Prostate gland (tissue), 2 donors: ENCODE results near the gene IFNLR1. TPM values are rescaled to one million over a fixed set of nuclear protein-coding genes. Genes with fewer than 3 reads are reported as not detected.

Source experiments
- DNase-seq: peaks from one replicate; pipeline ENCODE4 v3.0.0-alpha.2; 2019; ENCODE audit warnings: low spot score
- H3K27ac ChIP-seq, 2 donors: fragments of 200-600 bp; sonication (generic); 2 replicates each; pipeline ENCODE4 v1.5.1; 2017 to 2019
- H3K27me3 ChIP-seq: fragments of 200-600 bp; sonication (generic); replicated peaks from 2 replicates; pipeline ENCODE4 v1.5.1; 2019; ENCODE audit not compliant: insufficient read depth
- H3K36me3 ChIP-seq, 2 donors: fragments of 200-600 bp; sonication (generic); 1 replicate in 1 of 2; 2 replicates in 1 of 2; pipeline versions ENCODE4 v1.5.1 to v1.8.1; 2017 to 2019
- H3K4me1 ChIP-seq: fragments of 200-600 bp; sonication (generic); replicated peaks from 2 replicates; pipeline ENCODE4 v1.5.1; 2019
- H3K4me3 ChIP-seq, 2 donors: fragments of 200-600 bp; sonication (generic); 2 replicates each; pipeline ENCODE4 v1.5.1; 2017 to 2019
- H3K9me3 ChIP-seq: fragments of 200-600 bp; sonication (generic); 2 replicates; pipeline ENCODE4 v1.5.1; 2017
- CTCF ChIP-seq, 4 experiments: fragments of 200-600 bp in 2 of 4; fragments of 450-650 bp in 2 of 4; sonication (generic) in 2 of 4; IDR thresholded peaks; 1 replicate in 3 of 4; 2 replicates in 1 of 4; pipeline ENCODE4 v1.5.1; 2016 to 2019; ENCODE audit warnings: antibody characterized with exemption in 4 of 4, mild to moderate bottlenecking in 2 of 4, moderate library complexity in 2 of 4
- POLR2A ChIP-seq: fragments of 450-650 bp; IDR thresholded peaks from one replicate; pipeline ENCODE4 v1.6.1; 2016; ENCODE audit warnings: antibody characterized with exemption, mild to moderate bottlenecking
- POLR2AphosphoS5 ChIP-seq: sonication (generic); formaldehyde crosslinking; IDR thresholded peaks from one replicate; pipeline ENCODE4 v1.6.1; 2017; ENCODE audit warnings: antibody characterized with exemption
- WGBS: methylation state at CpG from one replicate; pipeline ENCODE4 v1.1.5; 2018; 5-methylcytosine and 5-hydroxymethylcytosine counted together
- intact Hi-C: fragments of 100-400 bp; cut with DNase I; formaldehyde crosslinking; loops from one replicate; pipeline ENCODE4 v1.14.2; 2022
- total RNA-seq, 2 donors: library from RNA; depleted of rRNA; stranded (reverse); fragments of >200 nt; gene quantifications; one replicate each; pipeline ENCODE4 v1.1.0, GENCODE V29; 2016

The IFNLR1 gene
- total RNA-seq, 2 donors from 2014 or later = 6.6 to 9.2 TPM

- DNase-seq = no peak
- WGBS = 95% methylated on average over 5 of the region's 5 CpGs
- H3K9me3 ChIP-seq = no peaks in the 10 kb centered on the region
Measured at GRCh38 chr1:24172598-24172997, 14.5 kb downstream of the IFNLR1 start.

GRCh38 chr1:24169286-24169685 lies 17.8 kb downstream of the IFNLR1 start:
- Histone ChIP-seq H3K27ac (no peak overlapping the region), H3K4me1 (no peaks in the 10 kb centered on the region), H3K27me3 (no peaks in the 10 kb centered on the region), H3K9me3 (no peaks in the 10 kb centered on the region), H3K4me3 (no peak overlapping the region), H3K36me3 (no peaks in the 10 kb centered on the region)
- 92% methylated on average over 12 of the region's 12 CpGs for WGBS
- intact Hi-C loops = no loop called here
- TF ChIP-seq POLR2A = no peak
- no peak for TF ChIP-seq CTCF (IDR thresholded peaks at IDR 0.05)
- no peak for TF ChIP-seq POLR2AphosphoS5
- no peak for DNase-seq

More at GRCh38 chr1:24172598-24172997, 14.5 kb downstream of the IFNLR1 start:
- H3K36me3 ChIP-seq = no peaks in the 10 kb centered on the region
- no peaks in the 10 kb centered on the region for H3K27me3 ChIP-seq
- intact Hi-C loops = no loop called here
- no peak overlapping the region for H3K27ac ChIP-seq
- no peaks in the 10 kb centered on the region for H3K4me1 ChIP-seq
- no peak overlapping the region for H3K4me3 ChIP-seq
- TF ChIP-seq POLR2AphosphoS5 (no peak), CTCF (IDR thresholded peaks at IDR 0.05) (no peak), POLR2A (no peak)

- H3K4me3 ChIP-seq = no peak overlapping the region
- intact Hi-C loops = no loop called here
- H3K36me3 ChIP-seq = no peaks in the 10 kb centered on the region
- H3K27me3 ChIP-seq = no peaks in the 10 kb centered on the region
- H3K4me1 ChIP-seq = no peaks in the 10 kb centered on the region
- TF ChIP-seq CTCF (IDR thresholded peaks at IDR 0.05) = no peak
- no peak for TF ChIP-seq POLR2AphosphoS5
- no peak for TF ChIP-seq POLR2A
- no peaks in the 10 kb centered on the region for H3K9me3 ChIP-seq
- no peak for DNase-seq
- H3K27ac ChIP-seq = no peak overlapping the region
- 91% methylated on average over 7 of the region's 7 CpGs for WGBS
Measured at GRCh38 chr1:24168245-24168644, 18.8 kb downstream of the IFNLR1 start.

GRCh38 chr1:24167008-24167407 lies 20.1 kb downstream of the IFNLR1 start:
- H3K4me1 ChIP-seq = no peaks in the 10 kb centered on the region
- no peak overlapping the region for H3K27ac ChIP-seq
- WGBS = 64% methylated on average over 4 of the region's 4 CpGs
- DNase-seq = no peak
- intact Hi-C loops = no loop called here
- no peaks in the 10 kb centered on the region for H3K27me3 ChIP-seq
- H3K4me3 ChIP-seq = no peak overlapping the region
- no peaks in the 10 kb centered on the region for H3K9me3 ChIP-seq
- no peak for TF ChIP-seq POLR2AphosphoS5
- no peak for TF ChIP-seq POLR2A
- TF ChIP-seq CTCF (IDR thresholded peaks at IDR 0.05) = no peak
- no peaks in the 10 kb centered on the region for H3K36me3 ChIP-seq

- Histone ChIP-seq H3K9me3 (no peaks in the 10 kb centered on the region), H3K4me1 (no peaks in the 10 kb centered on the region), H3K4me3 (no peak overlapping the region), H3K27me3 (no peaks in the 10 kb centered on the region), H3K36me3 (no peaks in the 10 kb centered on the region), H3K27ac (no peak overlapping the region)
- intact Hi-C loops = no loop called here
- WGBS = 100% methylated on average over 2 of the region's 2 CpGs
- no peak for DNase-seq
- TF ChIP-seq CTCF (IDR thresholded peaks at IDR 0.05) (no peak), POLR2A (no peak), POLR2AphosphoS5 (no peak)
Measured at GRCh38 chr1:24165500-24165899, 21.6 kb downstream of the IFNLR1 start.
